SK-N-SH treated with all-trans-retinoic acid at 6 μM for 48 hours (cell line): ENCODE results near the gene TSPAN15.
A peak's percentile ranks its signal among the peaks of the same experiment; 100 is the strongest.

ENCODE experiments used
- ATAC-seq: fragments of 200-7000 bp; cut with Tn5 transposase; 3 replicates; pipeline ENCODE4 v1.9.1; 2020; ENCODE audit warnings: mild to moderate bottlenecking, moderate library complexity
- ARNTL ChIP-seq: fragments of 450-650 bp; formaldehyde crosslinking; IDR thresholded peaks from 2 replicates; pipeline ENCODE4 v1.5.0; 2020; ENCODE audit warnings: low read depth, mild to moderate bottlenecking, moderate library complexity, borderline replicate concordance
- ESRRG ChIP-seq: fragments of 250-450 bp; sonication (Bioruptor Pico); IDR thresholded peaks from 2 replicates; pipeline ENCODE4 v1.6.1; 2021; ENCODE audit warnings: mild to moderate bottlenecking
- ISL1 ChIP-seq: fragments of 250-450 bp; sonication (Bioruptor Pico); IDR thresholded peaks from 2 replicates; pipeline ENCODE4 v2.1.2; 2022; ENCODE audit warnings: mild to moderate bottlenecking, moderate library complexity
- OSR1 ChIP-seq: fragments of 250-450 bp; sonication (Bioruptor Pico); IDR thresholded peaks from 2 replicates; pipeline ENCODE4 v1.8.0; 2022; ENCODE audit warnings: moderate library complexity, mild to moderate bottlenecking, inconsistent platforms
- PPARA ChIP-seq: fragments of 250-450 bp; sonication (Bioruptor Pico); IDR thresholded peaks from 2 replicates; pipeline ENCODE4 v1.5.0; 2020; ENCODE audit warnings: mild to moderate bottlenecking, borderline replicate concordance
- RARB ChIP-seq: fragments of 250-450 bp; sonication (Bioruptor Pico); IDR thresholded peaks from 2 replicates; pipeline ENCODE4 v1.8.0; 2021; ENCODE audit warnings: mild to moderate bottlenecking, moderate library complexity
- SNAI2 ChIP-seq: fragments of 250-450 bp; sonication (Bioruptor Pico); IDR thresholded peaks from 2 replicates; pipeline ENCODE4 v1.5.0; 2020; ENCODE audit warnings: mild to moderate bottlenecking, moderate library complexity
- TCF4 ChIP-seq: fragments of 250-450 bp; sonication (Bioruptor Pico); IDR thresholded peaks from 2 replicates; pipeline ENCODE4 v1.8.0; 2021; ENCODE audit warnings: mild to moderate bottlenecking, moderate library complexity, borderline replicate concordance
- ZC3H10 ChIP-seq: fragments of 250-450 bp; sonication (Bioruptor Pico); IDR thresholded peaks from 2 replicates; pipeline ENCODE4 v1.5.1; 2021; ENCODE audit warnings: mild to moderate bottlenecking, moderate library complexity
- ZFP3 ChIP-seq: fragments of 250-450 bp; sonication (Bioruptor Pico); IDR thresholded peaks from 2 replicates; pipeline ENCODE4 v1.5.0; 2020; ENCODE audit warnings: mild to moderate bottlenecking, moderate library complexity
- ZFP30 ChIP-seq: fragments of 450-650 bp; formaldehyde crosslinking; IDR thresholded peaks from 2 replicates; pipeline ENCODE4 v1.5.0; 2022; ENCODE audit warnings: mild to moderate bottlenecking, moderate library complexity
- ZNF70 ChIP-seq: fragments of 450-650 bp; formaldehyde crosslinking; IDR thresholded peaks from 2 replicates; pipeline ENCODE4 v1.5.0; 2020; ENCODE audit warnings: mild to moderate bottlenecking, moderate library complexity
- TF ChIP-seq, protein P1 (sequence below): fragments of 250-450 bp; sonication (Bioruptor Pico); IDR thresholded peaks from 2 replicates; pipeline ENCODE4 v1.8.0; 2020; ENCODE audit warnings: mild to moderate bottlenecking, moderate library complexity, borderline replicate concordance
- TF ChIP-seq, protein P2 (sequence below): fragments of 250-450 bp; sonication (Bioruptor Pico); IDR thresholded peaks from 2 replicates; pipeline ENCODE4 v1.5.1; 2020; ENCODE audit warnings: low read depth, mild to moderate bottlenecking, moderate library complexity
- TF ChIP-seq, protein P3 (sequence below): fragments of 250-450 bp; sonication (Bioruptor Pico); IDR thresholded peaks from 2 replicates; pipeline ENCODE4 v1.5.0; 2020; ENCODE audit warnings: mild to moderate bottlenecking, moderate library complexity
- TF ChIP-seq, protein P4 (sequence below): fragments of 250-450 bp; sonication (Bioruptor Pico); IDR thresholded peaks from 2 replicates; pipeline ENCODE4 v1.8.0; 2021; ENCODE audit warnings: low read depth, mild to moderate bottlenecking, moderate library complexity, borderline replicate concordance
- TF ChIP-seq, protein P5 (sequence below): fragments of 250-450 bp; sonication (Bioruptor Pico); IDR thresholded peaks from 2 replicates; pipeline ENCODE4 v1.5.1; 2021; ENCODE audit warnings: mild to moderate bottlenecking, moderate library complexity

TSPAN15 gene

DNA sequence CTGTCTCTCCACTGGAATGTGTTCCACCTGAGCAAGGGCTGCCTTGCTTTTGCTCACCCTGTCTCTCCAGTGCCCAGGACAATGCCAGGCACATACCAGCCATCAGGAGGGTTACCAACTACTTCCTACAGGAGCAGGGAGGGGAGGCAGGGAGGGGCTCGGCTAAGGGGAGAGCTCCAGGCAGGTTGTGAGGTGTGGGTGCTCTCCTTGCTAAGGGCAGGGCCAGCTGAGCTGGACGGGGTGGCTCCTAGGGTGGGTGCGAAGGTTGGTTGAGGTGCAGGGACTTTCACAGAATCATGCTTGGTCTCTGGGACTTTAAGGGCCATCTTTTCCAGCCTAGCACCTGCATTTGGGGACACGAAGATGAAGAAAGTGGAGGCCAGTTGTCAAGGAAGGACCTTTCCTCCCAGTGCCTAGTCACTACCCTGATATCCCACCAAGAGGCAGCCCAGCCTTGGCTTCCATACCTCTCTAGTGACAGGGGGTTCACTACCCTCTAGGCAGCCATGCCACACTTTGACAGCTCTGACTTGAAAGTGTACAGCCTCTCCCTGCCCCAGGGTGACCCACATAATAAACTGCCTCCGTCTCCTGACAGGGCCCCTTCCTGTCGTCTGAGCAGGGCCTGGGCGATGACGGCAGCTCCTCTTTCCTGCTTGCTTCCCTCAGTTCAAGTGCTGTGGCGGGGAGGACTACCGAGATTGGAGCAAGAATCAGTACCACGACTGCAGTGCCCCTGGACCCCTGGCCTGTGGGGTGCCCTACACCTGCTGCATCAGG lies 46.5 kb downstream of the TSPAN15 start:
- TF ChIP-seq ISL1 (no peak), PPARA (CRISPR knock-in tag) (no peak)
- TF ChIP-seq, protein P1, sequence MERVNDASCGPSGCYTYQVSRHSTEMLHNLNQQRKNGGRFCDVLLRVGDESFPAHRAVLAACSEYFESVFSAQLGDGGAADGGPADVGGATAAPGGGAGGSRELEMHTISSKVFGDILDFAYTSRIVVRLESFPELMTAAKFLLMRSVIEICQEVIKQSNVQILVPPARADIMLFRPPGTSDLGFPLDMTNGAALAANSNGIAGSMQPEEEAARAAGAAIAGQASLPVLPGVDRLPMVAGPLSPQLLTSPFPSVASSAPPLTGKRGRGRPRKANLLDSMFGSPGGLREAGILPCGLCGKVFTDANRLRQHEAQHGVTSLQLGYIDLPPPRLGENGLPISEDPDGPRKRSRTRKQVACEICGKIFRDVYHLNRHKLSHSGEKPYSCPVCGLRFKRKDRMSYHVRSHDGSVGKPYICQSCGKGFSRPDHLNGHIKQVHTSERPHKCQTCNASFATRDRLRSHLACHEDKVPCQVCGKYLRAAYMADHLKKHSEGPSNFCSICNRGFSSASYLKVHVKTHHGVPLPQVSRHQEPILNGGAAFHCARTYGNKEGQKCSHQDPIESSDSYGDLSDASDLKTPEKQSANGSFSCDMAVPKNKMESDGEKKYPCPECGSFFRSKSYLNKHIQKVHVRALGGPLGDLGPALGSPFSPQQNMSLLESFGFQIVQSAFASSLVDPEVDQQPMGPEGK (CRISPR knock-in tag): no peak
- no peak for ATAC-seq

DNA sequence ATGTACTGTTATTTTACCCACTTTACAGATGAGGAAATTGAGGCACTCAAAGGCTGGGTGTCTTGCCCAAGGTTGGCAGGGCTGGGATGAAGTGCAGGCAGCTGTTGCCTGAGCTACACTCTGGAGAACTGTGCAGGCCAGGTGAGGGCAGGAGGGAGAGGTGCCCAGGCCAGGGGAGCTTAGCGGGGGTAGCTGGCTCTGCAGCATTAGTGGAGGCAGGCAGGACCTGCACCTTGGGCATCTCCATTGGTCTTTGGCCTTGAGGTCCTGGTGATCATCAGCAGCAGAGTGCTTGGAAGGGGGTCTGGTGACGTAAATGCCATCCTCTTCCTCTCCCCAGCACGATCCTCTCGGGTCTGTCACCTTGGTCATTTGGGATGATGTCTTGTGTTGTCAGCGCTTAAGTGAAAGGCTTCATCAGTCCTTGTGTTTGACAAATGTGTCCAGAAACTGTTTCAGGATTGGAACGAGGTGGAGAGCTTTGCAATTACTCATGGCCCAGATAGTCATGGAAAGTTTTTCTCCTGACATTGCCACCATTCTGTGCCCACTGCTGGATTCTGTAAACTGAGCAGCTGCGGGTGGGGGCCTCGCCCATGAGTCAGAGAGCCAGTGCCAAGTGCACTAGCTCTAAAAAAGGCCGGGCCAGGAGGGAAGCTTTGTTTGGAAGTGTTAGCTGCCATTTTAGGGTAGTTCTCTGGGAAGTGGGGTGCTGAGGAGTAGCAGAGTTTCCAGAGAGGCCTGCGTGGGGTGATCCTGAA lies 47.6 kb downstream of the TSPAN15 start:
- ATAC-seq: peak; percentile 66
- TF ChIP-seq TCF4 (CRISPR knock-in tag) (no peak), ZFP30 (CRISPR knock-in tag) (no peak), RARB (CRISPR knock-in tag) (no peak), ISL1 (no peak), ZC3H10 (CRISPR knock-in tag) (no peak), ZNF70 (CRISPR knock-in tag) (no peak), ZFP3 (CRISPR knock-in tag) (no peak), ARNTL (CRISPR knock-in tag) (no peak), ESRRG (CRISPR knock-in tag) (no peak), SNAI2 (CRISPR knock-in tag) (no peak), OSR1 (CRISPR knock-in tag) (no peak)
- TF ChIP-seq, protein P2, sequence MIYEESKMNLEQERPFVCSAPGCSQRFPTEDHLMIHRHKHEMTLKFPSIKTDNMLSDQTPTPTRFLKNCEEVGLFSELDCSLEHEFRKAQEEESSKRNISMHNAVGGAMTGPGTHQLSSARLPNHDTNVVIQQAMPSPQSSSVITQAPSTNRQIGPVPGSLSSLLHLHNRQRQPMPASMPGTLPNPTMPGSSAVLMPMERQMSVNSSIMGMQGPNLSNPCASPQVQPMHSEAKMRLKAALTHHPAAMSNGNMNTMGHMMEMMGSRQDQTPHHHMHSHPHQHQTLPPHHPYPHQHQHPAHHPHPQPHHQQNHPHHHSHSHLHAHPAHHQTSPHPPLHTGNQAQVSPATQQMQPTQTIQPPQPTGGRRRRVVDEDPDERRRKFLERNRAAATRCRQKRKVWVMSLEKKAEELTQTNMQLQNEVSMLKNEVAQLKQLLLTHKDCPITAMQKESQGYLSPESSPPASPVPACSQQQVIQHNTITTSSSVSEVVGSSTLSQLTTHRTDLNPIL: no peak
- TF ChIP-seq, protein P3, sequence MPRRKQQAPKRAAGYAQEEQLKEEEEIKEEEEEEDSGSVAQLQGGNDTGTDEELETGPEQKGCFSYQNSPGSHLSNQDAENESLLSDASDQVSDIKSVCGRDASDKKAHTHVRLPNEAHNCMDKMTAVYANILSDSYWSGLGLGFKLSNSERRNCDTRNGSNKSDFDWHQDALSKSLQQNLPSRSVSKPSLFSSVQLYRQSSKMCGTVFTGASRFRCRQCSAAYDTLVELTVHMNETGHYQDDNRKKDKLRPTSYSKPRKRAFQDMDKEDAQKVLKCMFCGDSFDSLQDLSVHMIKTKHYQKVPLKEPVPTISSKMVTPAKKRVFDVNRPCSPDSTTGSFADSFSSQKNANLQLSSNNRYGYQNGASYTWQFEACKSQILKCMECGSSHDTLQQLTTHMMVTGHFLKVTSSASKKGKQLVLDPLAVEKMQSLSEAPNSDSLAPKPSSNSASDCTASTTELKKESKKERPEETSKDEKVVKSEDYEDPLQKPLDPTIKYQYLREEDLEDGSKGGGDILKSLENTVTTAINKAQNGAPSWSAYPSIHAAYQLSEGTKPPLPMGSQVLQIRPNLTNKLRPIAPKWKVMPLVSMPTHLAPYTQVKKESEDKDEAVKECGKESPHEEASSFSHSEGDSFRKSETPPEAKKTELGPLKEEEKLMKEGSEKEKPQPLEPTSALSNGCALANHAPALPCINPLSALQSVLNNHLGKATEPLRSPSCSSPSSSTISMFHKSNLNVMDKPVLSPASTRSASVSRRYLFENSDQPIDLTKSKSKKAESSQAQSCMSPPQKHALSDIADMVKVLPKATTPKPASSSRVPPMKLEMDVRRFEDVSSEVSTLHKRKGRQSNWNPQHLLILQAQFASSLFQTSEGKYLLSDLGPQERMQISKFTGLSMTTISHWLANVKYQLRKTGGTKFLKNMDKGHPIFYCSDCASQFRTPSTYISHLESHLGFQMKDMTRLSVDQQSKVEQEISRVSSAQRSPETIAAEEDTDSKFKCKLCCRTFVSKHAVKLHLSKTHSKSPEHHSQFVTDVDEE (CRISPR knock-in tag): no peak
- TF ChIP-seq, protein P1 (CRISPR knock-in tag): no peak
- TF ChIP-seq, protein P4, sequence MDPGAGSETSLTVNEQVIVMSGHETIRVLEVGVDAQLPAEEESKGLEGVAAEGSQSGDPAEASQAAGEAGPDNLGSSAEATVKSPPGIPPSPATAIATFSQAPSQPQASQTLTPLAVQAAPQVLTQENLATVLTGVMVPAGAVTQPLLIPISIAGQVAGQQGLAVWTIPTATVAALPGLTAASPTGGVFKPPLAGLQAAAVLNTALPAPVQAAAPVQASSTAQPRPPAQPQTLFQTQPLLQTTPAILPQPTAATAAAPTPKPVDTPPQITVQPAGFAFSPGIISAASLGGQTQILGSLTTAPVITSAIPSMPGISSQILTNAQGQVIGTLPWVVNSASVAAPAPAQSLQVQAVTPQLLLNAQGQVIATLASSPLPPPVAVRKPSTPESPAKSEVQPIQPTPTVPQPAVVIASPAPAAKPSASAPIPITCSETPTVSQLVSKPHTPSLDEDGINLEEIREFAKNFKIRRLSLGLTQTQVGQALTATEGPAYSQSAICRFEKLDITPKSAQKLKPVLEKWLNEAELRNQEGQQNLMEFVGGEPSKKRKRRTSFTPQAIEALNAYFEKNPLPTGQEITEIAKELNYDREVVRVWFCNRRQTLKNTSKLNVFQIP (CRISPR knock-in tag): no peak
- TF ChIP-seq, protein P5, sequence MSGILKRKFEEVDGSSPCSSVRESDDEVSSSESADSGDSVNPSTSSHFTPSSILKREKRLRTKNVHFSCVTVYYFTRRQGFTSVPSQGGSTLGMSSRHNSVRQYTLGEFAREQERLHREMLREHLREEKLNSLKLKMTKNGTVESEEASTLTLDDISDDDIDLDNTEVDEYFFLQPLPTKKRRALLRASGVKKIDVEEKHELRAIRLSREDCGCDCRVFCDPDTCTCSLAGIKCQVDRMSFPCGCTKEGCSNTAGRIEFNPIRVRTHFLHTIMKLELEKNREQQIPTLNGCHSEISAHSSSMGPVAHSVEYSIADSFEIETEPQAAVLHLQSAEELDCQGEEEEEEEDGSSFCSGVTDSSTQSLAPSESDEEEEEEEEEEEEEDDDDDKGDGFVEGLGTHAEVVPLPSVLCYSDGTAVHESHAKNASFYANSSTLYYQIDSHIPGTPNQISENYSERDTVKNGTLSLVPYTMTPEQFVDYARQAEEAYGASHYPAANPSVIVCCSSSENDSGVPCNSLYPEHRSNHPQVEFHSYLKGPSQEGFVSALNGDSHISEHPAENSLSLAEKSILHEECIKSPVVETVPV (CRISPR knock-in tag): no peak
